PC-9 (cell line): ENCODE data around the gene C3orf80. TPM values are rescaled to one million over a fixed set of nuclear protein-coding genes. Genes with fewer than 3 reads are reported as not detected.

Experiments used
- BruUV-seq: library from RNA; stranded (reverse); fragments of 400-500 nt; replicated peaks from 2 replicates; lab custom pipeline; 2021; lab: Mats Ljungman, UMichigan
- CTCF ChIA-PET: fragments of 300-600 bp; sonication (Branson Sonifier 250); formaldehyde crosslinking; loops from one replicate; lab custom pipeline; 2022; ENCODE audit warnings: antibody characterized with exemption; lab: Charles Lee
- POLR2A ChIA-PET: fragments of 300-600 bp; sonication (Branson Sonifier 250); formaldehyde crosslinking; loops from one replicate; lab custom pipeline; 2022; ENCODE audit warnings: antibody characterized with exemption; ENCODE audit not compliant: unreplicated experiment; lab: Charles Lee
- DNase-seq, 2 experiments: peaks; one replicate each; pipeline versions ENCODE4 v3.0.0 to v3.0.0-alpha.2; 2015 to 2022; ENCODE audit warnings: mixed read lengths in 1 of 2
- H2AFZ ChIP-seq: fragments of 200-600 bp; sonication (generic); 2 replicates; pipeline ENCODE4 v1.8.1; 2017; ENCODE audit warnings: antibody characterized with exemption
- H3F3A ChIP-seq: fragments of 200-600 bp; sonication (generic); 2 replicates; pipeline ENCODE4 v1.8.1; 2017; ENCODE audit warnings: antibody characterized with exemption, mild to moderate bottlenecking, low read depth; ENCODE audit not compliant: insufficient read depth
- H3K27ac ChIP-seq: fragments of 200-600 bp; sonication (generic); 2 replicates; pipeline ENCODE4 v1.6.1; 2016; ENCODE audit warnings: mixed run types
- H3K27me3 ChIP-seq: fragments of 200-600 bp; sonication (generic); 2 replicates; pipeline ENCODE4 v1.6.1; 2016; ENCODE audit warnings: low read depth, mixed run types; ENCODE audit not compliant: insufficient read depth
- H3K36me3 ChIP-seq: fragments of 200-600 bp; sonication (generic); 2 replicates; pipeline ENCODE4 v1.6.1; 2016; ENCODE audit warnings: low read depth, mixed run types
- H3K4me1 ChIP-seq: fragments of 200-600 bp; sonication (generic); replicated peaks from 2 replicates; pipeline ENCODE4 v1.6.1; 2016; ENCODE audit warnings: mixed run types; ENCODE audit not compliant: insufficient read depth
- H3K4me2 ChIP-seq: fragments of 200-600 bp; sonication (generic); 2 replicates; pipeline ENCODE4 v1.6.1; 2017; ENCODE audit warnings: mixed run types
- H3K4me3 ChIP-seq: fragments of 200-600 bp; sonication (generic); 2 replicates; pipeline ENCODE4 v1.6.1; 2016; ENCODE audit warnings: mixed run types
- H3K79me2 ChIP-seq: fragments of 200-600 bp; sonication (generic); 2 replicates; pipeline ENCODE4 v1.6.1; 2017; ENCODE audit warnings: low read depth, mixed run types
- H3K9me2 ChIP-seq: fragments of 200-600 bp; sonication (generic); 2 replicates; pipeline ENCODE4 v1.8.1; 2017; ENCODE audit warnings: mild to moderate bottlenecking; ENCODE audit not compliant: insufficient read depth
- H3K9me3 ChIP-seq: fragments of 200-600 bp; sonication (generic); 2 replicates; pipeline ENCODE4 v1.8.1; 2016; ENCODE audit warnings: low read depth; ENCODE audit not compliant: insufficient read depth
- H4K20me1 ChIP-seq: fragments of 200-600 bp; sonication (generic); 2 replicates; pipeline ENCODE4 v1.8.1; 2017; ENCODE audit not compliant: insufficient read depth
- EZH2 ChIP-seq: fragments of 200-600 bp; sonication (generic); IDR thresholded peaks from 2 replicates; pipeline ENCODE4 v1.8.0; 2017; ENCODE audit warnings: antibody characterized with exemption, low read depth
- intact Hi-C: fragments of 100-400 bp; cut with micrococcal nuclease; formaldehyde crosslinking; loops from one replicate; pipeline ENCODE4 v1.10.0; 2022; ENCODE audit not compliant: unreplicated experiment
- total RNA-seq: library from RNA; stranded (reverse); gene quantifications from 2 replicates; pipeline ENCODE4 v1.2.3, GENCODE V29; 2021
- TF ChIP-seq, protein P1 (sequence below): fragments of 200-600 bp; sonication (generic); conservative IDR thresholded peaks from 2 replicates; pipeline ENCODE4 v1.6.1; 2017; ENCODE audit warnings: mixed run types, antibody characterized with exemption, mild to moderate bottlenecking, moderate library complexity

Gene C3orf80
- total RNA-seq, 1 experiment from 2014 or later, result not detected

DNA sequence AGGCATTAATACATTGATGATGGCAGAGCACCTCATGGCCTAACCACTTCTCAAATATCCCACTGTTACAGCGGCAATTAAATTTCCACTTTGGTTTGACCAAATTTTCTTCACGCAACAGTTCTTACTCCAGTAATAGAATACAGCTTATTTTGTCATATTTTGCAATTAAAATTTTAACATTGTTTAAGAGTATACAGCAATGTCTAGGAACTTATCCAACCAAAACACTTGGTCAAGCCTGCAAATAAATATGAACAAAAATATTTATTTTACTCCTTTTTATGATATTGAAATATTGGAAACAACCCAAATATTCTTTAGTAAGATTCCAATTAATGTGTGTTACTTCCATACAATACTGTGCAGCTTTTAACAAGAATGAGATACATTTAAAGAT lies 45.3 kb upstream of the C3orf80 start:
- H3K27me3 ChIP-seq, result no peaks in the 10 kb centered on the region
- BruUV-seq, result no TSS peak
- DNase-seq, result no peak
- no peaks in the 10 kb centered on the region for H3K79me2 ChIP-seq
- no peak overlapping the region for H3K27ac ChIP-seq
- no peak overlapping the region for H3K4me2 ChIP-seq
- CTCF ChIA-PET, result no interaction called here
- H3K9me2 ChIP-seq, result no peaks in the 10 kb centered on the region
- intact Hi-C loops, result no loop called here
- H4K20me1 ChIP-seq, result no peaks in the 10 kb centered on the region
- H3K9me3 ChIP-seq, result peaks cover 5% of the 10 kb centered on the region; the same call in 1 of the 2 replicates
- TF ChIP-seq EZH2, result no peak
- no peaks in the 10 kb centered on the region for H3K36me3 ChIP-seq
- no peak overlapping the region for H2AFZ ChIP-seq
- H3K4me1 ChIP-seq, result no peaks in the 10 kb centered on the region
- no peaks in the 10 kb centered on the region for H3F3A ChIP-seq
- POLR2A ChIA-PET, result interaction anchor here (0.7 kb wide), 1 partner anchor 93 kb away, joined by 6 read pairs; no protein-coding TSS in a partner anchor
- H3K4me3 ChIP-seq, result no peak overlapping the region

DNA sequence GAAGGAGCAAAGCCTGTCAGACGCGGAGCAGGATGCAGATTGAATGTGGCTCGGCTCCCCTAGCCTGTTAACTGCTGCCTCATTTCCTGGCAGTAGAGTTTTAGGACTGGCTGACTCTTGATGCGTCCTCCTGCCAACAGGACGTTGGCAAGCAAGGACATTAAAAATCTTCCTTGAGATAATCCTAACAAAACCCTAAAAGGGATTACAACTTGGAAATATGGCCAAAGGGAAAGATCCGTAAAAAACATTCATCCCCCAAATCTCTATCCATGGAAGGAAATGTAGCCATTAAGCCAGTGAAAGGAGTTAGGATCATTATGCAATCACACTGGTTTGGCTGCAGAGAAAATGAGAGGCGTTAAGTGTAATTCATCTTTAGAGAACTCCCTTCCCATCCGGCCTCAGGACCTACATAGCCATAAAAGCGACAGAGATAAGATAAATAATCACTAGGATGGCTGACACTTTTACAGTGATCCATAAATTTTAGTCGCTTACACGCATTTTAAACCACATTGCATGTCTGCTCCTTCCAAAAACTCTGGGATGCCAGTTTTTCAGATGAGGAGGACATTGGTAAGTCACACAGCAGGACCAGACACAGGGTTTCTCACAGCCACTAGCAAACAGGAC lies 44.5 kb upstream of the C3orf80 start:
- H3K9me2 ChIP-seq, result no peaks in the 10 kb centered on the region
- DNase-seq, result no peak
- no peak overlapping the region for H2AFZ ChIP-seq
- no peaks in the 10 kb centered on the region for H3F3A ChIP-seq
- ChIA-PET CTCF (interaction anchor here (0.5 kb wide), 1 partner anchor 252 kb away, joined by 8 read pairs; no protein-coding TSS in a partner anchor), POLR2A (no interaction called here)
- no peaks in the 10 kb centered on the region for H3K36me3 ChIP-seq
- no peaks in the 10 kb centered on the region for H4K20me1 ChIP-seq
- H3K4me3 ChIP-seq, result no peak overlapping the region
- H3K27ac ChIP-seq, result no peak overlapping the region
- H3K9me3 ChIP-seq, result peaks cover 5% of the 10 kb centered on the region; the same call in 1 of the 2 replicates
- no peak for TF ChIP-seq EZH2
- TF ChIP-seq, protein P1, sequence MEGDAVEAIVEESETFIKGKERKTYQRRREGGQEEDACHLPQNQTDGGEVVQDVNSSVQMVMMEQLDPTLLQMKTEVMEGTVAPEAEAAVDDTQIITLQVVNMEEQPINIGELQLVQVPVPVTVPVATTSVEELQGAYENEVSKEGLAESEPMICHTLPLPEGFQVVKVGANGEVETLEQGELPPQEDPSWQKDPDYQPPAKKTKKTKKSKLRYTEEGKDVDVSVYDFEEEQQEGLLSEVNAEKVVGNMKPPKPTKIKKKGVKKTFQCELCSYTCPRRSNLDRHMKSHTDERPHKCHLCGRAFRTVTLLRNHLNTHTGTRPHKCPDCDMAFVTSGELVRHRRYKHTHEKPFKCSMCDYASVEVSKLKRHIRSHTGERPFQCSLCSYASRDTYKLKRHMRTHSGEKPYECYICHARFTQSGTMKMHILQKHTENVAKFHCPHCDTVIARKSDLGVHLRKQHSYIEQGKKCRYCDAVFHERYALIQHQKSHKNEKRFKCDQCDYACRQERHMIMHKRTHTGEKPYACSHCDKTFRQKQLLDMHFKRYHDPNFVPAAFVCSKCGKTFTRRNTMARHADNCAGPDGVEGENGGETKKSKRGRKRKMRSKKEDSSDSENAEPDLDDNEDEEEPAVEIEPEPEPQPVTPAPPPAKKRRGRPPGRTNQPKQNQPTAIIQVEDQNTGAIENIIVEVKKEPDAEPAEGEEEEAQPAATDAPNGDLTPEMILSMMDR, result no peak
- no peaks in the 10 kb centered on the region for H3K4me1 ChIP-seq
- H3K27me3 ChIP-seq, result no peaks in the 10 kb centered on the region
- H3K79me2 ChIP-seq, result no peaks in the 10 kb centered on the region
- no peak overlapping the region for H3K4me2 ChIP-seq
- BruUV-seq, result no TSS peak
- intact Hi-C loops, result no loop called here

DNA sequence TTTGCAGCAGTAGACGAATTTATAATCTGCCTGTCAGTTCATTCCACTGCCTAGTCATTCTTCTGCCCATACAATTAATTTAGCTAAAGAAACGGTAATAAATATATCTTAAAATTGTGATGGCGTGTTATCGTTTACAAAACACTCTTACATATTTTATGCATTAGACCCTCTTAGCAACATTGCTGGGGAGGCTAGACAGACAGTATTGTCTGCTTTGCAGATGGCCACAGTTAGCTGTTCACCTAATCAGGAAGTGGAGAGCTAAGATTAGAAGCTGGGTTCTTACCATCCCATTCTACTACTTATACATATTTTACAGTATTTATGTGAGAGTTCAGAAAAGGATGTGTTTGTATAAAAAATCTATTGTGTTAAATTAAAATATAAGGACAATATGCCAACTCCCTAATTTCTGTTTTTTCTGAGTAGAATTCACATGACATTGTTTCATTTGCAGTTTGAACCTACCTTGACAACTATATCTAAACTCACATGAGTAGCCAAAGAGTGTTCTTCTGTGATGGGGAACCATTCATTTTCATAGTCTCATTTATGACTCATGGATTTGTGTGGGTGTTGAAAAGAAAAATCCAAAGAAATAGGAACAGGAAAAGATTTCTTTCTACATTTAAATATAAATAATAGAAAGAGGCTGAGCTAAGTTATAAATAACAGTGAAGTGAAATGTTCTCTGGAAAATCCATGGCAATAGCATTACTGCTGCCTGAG lies 41.7 kb upstream of the C3orf80 start:
- no peak overlapping the region for H3K4me3 ChIP-seq
- H3K9me3 ChIP-seq, result no peaks in the 10 kb centered on the region
- H3K27me3 ChIP-seq, result no peaks in the 10 kb centered on the region
- H3K9me2 ChIP-seq, result no peaks in the 10 kb centered on the region
- H3K27ac ChIP-seq, result no peak overlapping the region
- TF ChIP-seq, protein P1, result no peak
- no peak for TF ChIP-seq EZH2
- CTCF ChIA-PET, result no interaction called here
- BruUV-seq, result no TSS peak
- no peak overlapping the region for H2AFZ ChIP-seq
- no peaks in the 10 kb centered on the region for H3F3A ChIP-seq
- no peaks in the 10 kb centered on the region for H4K20me1 ChIP-seq
- H3K36me3 ChIP-seq, result no peaks in the 10 kb centered on the region
- intact Hi-C loops, result no loop called here
- H3K4me1 ChIP-seq, result no peaks in the 10 kb centered on the region
- no peak for DNase-seq
- no peak overlapping the region for H3K4me2 ChIP-seq
- no peaks in the 10 kb centered on the region for H3K79me2 ChIP-seq
- POLR2A ChIA-PET, result interaction anchor here (0.6 kb wide), 1 partner anchor 21 kb away, joined by 6 read pairs; no protein-coding TSS in a partner anchor
